Stimulated activated CD4-positive, alpha-beta T cell treated with anti-CD3 and anti-CD28 coated beads, Interleukin-1b, Interleukin-23, amount 100 ng/mL, for 4 hours (primary cell): Measurements from ENCODE around the gene GDE1.
"Not testable (repeated sequence)": the region's sequence is repeated elsewhere in the genome, so short reads cannot be mapped to it uniquely, and the experiment has no call there.

Experiments used
- DNase-seq, 2 donors: peaks; one replicate each; pipeline ENCODE4 v3.0.0-alpha.2; 2020; ENCODE audit warnings: low read depth in 2 of 2

The GDE1 gene, protein sequence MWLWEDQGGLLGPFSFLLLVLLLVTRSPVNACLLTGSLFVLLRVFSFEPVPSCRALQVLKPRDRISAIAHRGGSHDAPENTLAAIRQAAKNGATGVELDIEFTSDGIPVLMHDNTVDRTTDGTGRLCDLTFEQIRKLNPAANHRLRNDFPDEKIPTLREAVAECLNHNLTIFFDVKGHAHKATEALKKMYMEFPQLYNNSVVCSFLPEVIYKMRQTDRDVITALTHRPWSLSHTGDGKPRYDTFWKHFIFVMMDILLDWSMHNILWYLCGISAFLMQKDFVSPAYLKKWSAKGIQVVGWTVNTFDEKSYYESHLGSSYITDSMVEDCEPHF

DNA sequence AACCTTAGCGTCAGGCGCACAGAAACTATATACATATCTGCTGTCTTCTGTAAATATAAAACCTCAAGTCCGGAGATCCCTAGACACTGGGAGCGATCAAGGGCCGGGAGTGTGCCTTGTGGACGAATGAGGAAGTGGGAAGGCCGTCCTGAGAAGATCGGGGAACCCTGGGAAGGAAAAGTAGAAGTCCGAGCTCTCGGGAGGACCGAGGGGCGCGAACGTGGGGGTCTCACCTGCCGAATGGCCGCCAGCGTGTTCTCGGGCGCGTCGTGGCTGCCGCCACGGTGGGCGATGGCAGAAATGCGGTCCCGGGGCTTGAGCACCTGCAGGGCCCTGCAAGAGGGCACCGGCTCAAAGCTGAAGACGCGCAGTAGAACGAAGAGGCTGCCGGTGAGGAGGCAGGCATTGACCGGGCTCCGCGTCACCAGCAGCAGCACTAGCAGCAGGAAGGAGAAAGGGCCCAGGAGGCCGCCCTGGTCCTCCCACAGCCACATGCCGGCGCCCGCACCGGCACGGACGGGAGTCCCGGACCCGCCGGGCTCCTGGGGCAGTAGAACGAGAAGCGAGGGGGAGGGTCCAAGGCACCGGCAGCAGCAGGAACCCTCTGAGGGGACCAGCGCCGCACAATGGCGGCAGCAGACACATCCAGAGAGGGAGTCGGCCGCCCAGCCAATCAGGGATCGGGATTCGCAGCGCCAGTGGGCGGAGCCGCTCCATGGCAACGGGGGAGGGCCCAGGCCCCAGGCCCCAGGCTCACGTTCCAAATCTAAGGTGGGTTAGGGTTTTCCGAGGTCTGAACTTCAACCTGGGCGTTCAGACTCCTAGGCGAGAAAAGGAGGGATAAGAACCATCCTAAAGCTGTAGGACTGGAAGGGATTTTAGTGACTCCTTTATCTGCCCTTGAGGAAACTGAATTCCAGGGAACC lies at the start of gene GDE1:
Gene GDE1 (minus strand): TSS at position 628 of the 926 bp plus-strand sequence. CDS start 134 bp downstream, at position 494.
- peak; percentile 92 to 96 for DNase-seq

DNA sequence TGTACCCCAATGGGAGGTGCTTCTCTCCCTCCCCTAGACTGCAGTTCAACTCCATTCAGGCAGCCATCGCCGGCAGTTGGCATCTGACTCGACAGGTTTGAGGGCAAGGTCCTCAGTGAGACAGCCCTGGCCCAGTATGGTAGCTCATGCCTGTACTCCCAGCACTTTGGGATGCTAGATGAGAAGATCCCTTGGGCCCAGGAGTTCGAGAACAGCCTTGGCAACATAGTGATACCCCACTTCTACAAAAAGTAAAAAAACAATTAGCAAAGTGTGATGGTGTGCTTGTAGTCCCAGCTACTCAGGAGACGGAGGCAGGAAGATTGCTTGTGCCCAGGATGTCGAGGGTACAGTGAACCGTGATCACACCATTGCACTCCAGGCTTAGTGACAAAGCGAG lies 45.7 kb upstream of the GDE1 start:
- DNase-seq: no peak

GRCh38 chr16:19566362-19566761 lies 44.5 kb upstream of the GDE1 start:
- no peak for DNase-seq

DNA sequence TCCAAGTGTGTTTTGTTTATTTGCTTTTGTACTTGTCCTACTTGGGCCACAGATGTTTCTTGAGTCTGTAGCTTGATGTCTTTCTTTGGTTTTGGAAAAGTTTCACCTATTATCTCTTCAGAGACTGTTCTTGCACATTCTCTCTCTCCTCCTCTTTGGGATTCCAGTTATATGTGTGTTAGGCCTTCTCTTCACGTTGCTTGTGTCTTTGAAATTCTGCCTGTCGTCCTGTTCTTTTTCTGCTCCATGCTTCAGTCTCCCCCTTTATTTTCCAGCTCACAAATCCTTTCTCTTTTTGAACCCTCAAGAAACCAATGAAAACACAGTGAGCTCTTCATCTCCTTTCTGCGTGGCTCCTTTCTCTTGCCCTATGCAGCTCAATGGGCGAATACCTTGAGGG lies 41.5 kb upstream of the GDE1 start:
- no peak for DNase-seq

DNA sequence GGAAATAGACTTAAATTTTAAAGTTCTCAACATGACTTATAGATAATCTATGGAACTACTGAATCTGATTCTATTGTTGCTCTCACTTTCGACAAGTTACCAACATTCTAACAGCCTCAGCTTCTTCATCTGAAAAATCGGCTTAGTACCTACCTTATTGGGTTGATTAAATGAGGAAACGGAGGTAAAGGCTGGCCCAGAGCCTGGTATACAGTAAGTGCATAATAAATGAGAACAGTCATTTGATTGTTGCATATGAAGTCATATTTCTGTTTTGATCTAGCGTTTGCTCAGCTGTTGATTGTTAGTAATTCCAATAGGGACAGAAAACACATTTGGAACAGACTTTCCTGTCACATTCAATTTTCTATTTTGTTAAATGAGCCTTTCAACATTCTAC lies 38.2 kb upstream of the GDE1 start:
- DNase-seq: no peak

DNA sequence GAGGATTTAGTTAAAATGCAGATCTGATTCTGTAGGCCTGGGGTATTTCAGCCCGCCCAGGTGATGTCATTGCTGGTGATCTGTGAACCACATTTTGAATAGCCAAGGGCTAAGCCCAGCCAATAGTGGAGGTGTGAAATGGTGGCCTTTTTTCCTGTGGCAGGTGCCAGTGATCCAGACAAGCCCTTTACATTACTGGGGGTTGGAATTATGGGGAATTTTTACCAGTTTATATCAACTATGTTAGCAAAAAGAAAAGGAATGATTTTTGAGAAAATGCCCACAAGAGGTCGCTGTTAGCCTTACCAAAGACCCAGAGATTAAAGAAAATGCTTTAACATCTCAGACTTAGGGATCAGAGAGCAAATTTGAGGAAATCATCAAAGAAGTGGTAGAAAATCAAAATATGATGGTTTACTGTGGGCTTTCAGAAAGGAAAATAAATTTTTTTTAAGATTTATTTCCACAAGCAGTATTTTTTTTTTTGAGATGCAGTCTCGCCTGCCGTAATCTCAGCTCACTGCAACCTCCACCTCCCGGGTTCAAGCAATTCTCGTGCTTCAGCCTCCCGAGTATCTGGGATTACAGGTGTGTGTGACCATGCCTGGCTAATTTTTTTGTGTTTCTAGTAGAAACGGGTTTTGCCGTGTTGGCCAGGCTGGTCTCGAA lies 37.5 kb upstream of the GDE1 start:
- DNase-seq: peak in 1 of 2 donors; percentile 25

DNA sequence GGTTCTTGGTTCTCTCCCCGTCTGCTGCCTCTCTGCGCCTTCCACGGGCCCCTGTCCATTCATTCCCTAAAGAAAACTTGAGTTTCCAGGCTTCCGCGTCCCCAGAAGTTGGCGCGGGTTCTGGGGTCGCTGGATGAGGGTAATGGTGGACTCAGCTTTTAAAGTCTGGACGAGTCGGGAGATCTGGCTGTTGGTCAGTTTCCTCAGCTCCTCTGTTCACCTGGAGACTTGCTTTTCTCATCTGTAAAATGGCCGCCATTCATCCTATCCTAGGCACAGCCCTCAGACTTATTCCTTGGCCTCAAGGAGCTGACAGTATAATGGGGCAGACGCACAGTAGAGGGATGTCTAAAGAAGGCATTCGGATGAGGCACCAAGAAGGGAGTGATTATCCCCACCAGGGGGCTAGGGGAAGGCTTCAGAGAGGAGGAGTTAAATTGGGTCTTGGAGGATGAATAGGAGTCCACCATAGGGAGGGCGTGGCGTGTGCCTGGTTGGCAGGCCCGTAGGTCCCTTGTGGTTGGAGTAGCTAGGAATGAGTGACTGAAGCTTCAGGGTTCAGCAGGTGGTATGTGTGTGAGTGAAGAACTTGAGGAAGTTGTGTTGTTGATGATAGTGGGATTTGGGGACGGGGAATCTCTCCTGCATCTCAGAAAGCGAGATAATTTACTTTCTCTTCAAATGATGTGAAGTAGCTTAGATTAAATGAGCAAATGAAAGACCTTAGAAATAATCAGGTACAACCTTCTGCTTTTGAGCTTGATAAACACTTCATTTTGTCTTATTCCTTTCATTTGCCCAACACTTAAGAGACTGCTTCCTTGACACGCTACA lies 34.3 kb upstream of the GDE1 start:
- DNase-seq: peak in 1 of 2 donors; percentile 5

DNA sequence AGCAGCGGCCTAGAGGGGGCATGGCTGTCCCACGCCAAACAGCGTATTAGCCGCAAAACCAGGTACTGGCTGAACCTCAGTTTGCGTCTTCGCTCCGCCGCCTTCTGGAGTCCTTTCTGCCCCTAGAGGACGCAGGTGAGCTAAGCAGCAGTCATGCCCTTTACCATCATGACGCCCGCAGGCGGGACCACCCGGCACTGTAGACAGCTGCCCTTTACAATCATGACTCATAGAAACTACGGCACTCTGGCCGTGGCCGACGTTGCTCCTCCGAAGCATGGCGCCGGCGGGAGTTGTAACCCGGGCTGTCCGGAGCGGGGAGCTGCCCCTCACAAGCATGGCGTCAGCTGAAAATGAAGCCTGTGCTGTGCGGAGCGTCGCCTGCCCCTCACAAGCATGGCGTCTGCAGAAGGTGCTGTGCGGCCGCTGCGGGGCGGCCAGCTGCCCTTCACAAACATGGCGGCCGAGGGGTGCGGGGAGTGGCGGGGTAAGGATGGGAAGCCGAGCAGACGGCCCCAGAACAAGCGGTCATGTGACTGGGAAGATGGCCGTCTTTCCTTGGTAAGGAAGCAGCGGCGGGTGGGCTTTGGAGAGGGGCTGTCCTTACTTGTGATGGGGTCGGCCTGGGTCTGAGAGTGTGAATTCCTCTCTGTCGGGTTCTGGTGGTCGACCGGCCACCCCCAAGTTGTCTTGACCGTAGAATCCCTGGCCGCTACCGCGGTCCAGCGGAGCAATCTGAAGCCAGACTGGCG lies 33.5 kb upstream of the GDE1 start, which contains the start of gene VPS35L:
Gene VPS35L (plus strand): TSS at position 518 of the 752 bp plus-strand sequence. CDS start 27 bp downstream, at position 545.
- peak; percentile 92 to 93 for DNase-seq

- no peak for DNase-seq
These were observed 27.8 kb upstream of the GDE1 start for GRCh38 chr16:19549673-19550072.

GRCh38 chr16:19548144-19548543 lies 26.2 kb upstream of the GDE1 start:
- no peak for DNase-seq

DNA sequence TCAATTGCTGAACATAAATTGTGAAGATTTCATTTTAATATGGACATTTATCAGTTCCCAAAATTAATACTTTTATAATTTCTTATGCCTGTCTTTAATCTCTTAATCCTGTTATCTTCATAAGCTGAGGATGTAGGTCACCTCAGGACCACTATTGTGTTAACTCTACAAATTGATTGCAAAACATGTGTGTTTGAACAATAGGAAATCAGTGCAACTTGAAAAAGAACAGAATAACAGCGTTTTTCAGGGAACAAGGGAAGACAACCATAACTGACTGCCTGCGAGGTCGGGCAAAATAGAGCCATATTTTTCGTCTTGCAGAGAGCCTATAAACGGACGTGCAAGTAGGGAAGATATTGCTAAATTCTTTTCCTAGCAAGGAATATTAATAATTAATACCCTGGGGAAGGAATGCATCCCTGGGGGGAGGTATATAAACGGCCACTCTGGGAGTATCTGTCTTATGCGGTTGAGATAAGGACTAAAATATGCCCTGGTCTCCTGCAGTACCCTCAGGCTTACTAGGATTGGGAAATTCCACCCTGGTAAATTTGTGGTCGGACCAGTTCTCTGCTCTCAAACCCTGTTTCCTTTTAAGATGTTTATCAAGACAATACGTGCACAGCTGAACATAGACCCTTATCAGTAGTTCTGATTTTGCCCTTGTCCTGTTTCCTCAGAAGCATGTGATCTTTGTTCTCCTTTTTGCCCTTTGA lies 21.5 kb upstream of the GDE1 start:
- not testable (repeated sequence) for DNase-seq

GRCh38 chr16:19542138-19542821 lies 20.4 kb upstream of the GDE1 start:
- DNase-seq: no peak

GRCh38 chr16:19540241-19540970 lies 18.5 kb upstream of the GDE1 start:
- no peak for DNase-seq

DNA sequence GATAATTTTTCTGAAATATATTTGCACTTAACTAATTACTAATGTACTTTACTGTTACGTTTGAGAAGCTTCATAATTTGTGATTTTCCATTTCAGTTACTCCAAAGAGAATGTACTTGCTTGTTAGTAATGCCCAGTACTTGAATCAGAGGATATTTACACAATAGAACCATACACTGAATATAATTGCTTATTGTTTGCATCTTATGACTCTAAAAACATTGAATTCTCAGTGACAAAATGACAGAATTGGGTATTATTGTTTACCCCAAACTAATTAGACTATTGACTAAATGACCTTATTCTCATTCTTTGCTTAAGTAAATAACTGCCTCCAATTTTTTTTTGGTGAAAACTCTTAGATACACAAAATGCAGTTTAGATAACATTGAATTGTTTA lies 10.7 kb upstream of the GDE1 start:
- no peak for DNase-seq

- no peak for DNase-seq
These were observed 6.8 kb upstream of the GDE1 start for GRCh38 chr16:19528666-19529065.

GRCh38 chr16:19527161-19527560 lies 5.3 kb upstream of the GDE1 start:
- no peak for DNase-seq

GRCh38 chr16:19525385-19525723 lies 3.5 kb upstream of the GDE1 start:
- DNase-seq: no peak

GRCh38 chr16:19524616-19525384 lies 2.9 kb upstream of the GDE1 start:
- no peak for DNase-seq
